Body of pancreas (tissue), 4 donors: ENCODE results near the gene LEF1.

Source experiments
- POLR2A ChIP-seq, 3 donors: fragments of 450-650 bp; IDR thresholded peaks; one replicate each; pipeline ENCODE4 v1.6.1; 2016; ENCODE audit warnings: antibody characterized with exemption in 3 of 3, mild to moderate bottlenecking in 2 of 3
- TF ChIP-seq, protein P1 (sequence below), 7 experiments: fragments of 450-650 bp in 4 of 7; fragments of 200-600 bp in 3 of 7; sonication (generic) in 3 of 7; IDR thresholded peaks; one replicate each; pipeline ENCODE4 v1.5.1; 2016 to 2019; ENCODE audit warnings: antibody characterized with exemption in 7 of 7

DNA sequence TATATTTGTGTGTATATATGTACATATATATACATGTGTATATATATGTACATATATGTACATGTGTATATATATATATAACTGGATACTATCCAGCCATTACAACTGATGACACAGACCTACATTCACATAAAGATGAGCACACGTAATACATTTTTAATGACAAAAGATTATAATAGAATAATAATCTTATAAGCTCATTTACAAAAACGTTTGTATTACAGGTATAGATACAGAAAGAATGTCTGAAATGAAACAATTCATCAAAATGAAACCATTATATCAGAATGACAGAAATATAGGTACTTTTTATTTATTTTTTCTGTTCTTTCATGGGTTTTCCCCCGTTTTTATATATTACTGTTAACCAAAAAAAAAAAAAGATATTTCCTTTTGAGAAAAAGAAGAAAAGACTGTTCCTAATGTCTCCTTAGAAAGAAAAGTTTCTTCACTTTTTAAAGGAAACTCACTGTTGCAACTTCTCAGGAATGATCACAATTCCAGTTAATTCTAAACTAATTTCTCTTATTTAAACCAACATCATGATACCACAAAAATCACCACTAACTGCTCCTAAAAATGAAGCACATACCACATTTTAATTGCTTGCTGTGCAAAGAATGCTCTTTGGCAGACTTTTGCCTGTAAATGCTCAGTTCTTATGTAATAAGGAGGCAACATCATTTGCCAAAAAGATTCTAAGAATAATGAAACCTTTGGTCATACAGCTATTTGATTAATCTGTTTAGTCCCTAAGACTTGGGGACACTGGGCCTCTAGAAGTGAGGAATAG, 18.9 kb downstream of the LEF1 start:
- TF ChIP-seq, protein P1, sequence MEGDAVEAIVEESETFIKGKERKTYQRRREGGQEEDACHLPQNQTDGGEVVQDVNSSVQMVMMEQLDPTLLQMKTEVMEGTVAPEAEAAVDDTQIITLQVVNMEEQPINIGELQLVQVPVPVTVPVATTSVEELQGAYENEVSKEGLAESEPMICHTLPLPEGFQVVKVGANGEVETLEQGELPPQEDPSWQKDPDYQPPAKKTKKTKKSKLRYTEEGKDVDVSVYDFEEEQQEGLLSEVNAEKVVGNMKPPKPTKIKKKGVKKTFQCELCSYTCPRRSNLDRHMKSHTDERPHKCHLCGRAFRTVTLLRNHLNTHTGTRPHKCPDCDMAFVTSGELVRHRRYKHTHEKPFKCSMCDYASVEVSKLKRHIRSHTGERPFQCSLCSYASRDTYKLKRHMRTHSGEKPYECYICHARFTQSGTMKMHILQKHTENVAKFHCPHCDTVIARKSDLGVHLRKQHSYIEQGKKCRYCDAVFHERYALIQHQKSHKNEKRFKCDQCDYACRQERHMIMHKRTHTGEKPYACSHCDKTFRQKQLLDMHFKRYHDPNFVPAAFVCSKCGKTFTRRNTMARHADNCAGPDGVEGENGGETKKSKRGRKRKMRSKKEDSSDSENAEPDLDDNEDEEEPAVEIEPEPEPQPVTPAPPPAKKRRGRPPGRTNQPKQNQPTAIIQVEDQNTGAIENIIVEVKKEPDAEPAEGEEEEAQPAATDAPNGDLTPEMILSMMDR (IDR thresholded peaks at IDR 0.05), result no peak
- no peak for TF ChIP-seq POLR2A (IDR thresholded peaks at IDR 0.05)
